HG02973 (cell line): ENCODE data around the gene FKBP8.
"Not testable (repeated sequence)": the region's sequence is repeated elsewhere in the genome, so short reads cannot be mapped to it uniquely, and the experiment has no call there.

ENCODE experiments used
- ATAC-seq: cut with Tn5 transposase; IDR thresholded peaks from one replicate; pipeline ENCODE4 v1.9.1; 2021; ENCODE audit warnings: moderate library complexity; ENCODE audit not compliant: unreplicated experiment

The FKBP8 gene

GRCh38 chr19:18559685-18560084, 16.3 kb upstream of the FKBP8 start:
- ATAC-seq, result no peak

DNA sequence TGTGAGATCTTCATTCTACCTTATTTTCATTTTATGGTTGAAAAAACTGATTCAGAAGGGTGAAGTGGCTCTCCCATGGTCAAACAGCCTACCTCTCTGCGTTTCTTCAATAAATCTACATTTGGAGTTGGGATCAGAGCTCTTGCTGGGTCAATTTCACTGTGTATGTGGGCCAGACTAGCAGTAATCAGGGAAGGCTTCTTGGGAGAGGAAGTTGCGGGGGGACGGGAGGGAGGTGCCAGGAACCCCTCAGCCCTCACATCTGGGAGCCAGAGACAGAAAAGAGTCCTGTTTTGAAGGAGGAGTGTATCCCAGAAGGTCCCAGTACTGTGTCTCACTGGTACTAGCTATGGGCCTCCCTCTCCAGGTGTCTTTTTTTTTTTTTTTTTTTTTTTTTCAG, 15.2 kb upstream of the FKBP8 start:
- ATAC-seq, result no peak

DNA sequence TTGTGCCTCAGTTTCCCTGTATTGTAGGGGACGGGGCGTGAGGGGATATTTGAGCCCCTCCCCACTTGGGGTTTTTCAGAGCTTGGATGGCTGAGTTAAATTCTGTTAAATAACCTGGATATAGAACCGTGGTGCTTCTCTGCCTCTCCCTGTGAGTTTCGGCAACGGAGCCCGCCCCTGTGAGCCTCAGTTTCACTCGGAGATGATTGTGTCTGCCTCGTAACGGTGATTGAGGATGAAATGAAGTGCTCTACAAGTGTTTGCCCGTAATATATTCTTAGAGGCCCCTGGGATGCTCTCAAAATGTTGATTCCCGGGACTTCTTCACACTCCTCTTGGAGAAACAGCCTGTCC, 14.8 kb upstream of the FKBP8 start:
- no peak for ATAC-seq

- ATAC-seq, result peak; percentile 91
Measured at GRCh38 chr19:18557411-18558201, 14.2 kb upstream of the FKBP8 start, which contains the start of gene KXD1. Gene KXD1 (plus strand): TSS chr19:18557870. CDS start chr19:18562057, 4,187 bp downstream.

DNA sequence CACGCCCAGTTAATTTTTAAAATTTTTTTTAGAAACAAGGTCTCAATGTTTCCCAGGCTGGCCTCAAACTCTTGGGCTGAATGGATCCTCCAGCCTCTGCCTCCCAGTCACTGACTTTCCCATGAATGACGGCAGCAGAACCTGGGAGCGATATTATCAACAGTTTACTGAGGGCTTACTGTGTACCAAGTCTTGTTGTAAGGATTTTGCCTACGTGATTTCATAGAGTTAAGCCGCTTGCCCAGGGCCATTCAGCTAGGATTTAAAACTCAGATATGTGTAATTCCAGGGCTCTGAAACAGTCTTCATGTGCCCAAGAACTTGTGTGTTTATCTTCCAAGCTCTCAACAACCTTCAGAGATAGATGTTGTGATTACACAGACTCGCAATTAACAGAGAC, 8.3 kb upstream of the FKBP8 start:
- no peak for ATAC-seq

DNA sequence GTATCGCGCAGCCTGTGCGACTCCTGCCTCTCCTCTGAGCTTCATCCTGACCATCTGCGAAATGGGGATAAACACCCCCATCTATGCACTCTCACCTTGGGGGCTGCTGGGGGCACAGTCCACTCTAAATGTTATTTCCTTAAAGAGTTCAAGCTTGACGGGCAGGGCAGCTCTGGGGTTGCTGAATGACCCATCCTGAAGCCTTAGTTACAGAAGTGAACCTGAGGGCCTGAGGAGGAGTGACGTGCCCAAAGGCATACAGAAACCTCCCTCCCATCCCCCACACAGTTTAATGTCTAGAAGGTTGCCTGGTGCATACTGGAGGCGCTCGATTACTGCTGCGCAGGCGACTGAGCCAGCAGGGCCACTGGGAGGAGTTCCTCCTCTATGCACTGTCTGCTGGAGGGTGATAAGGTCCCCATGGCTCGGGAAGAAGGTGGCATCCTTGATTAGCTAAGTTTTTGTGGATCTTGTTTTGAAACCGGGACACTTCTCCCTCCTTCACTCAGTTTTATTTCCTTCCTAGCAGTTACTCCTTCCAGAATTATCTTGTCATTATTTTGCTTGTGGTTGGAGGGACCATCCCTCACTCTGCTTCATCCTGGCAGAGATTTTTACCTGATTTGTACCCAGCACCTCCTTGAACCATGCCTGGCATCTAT, 572 bp upstream of the FKBP8 start:
- ATAC-seq, result no peak

DNA sequence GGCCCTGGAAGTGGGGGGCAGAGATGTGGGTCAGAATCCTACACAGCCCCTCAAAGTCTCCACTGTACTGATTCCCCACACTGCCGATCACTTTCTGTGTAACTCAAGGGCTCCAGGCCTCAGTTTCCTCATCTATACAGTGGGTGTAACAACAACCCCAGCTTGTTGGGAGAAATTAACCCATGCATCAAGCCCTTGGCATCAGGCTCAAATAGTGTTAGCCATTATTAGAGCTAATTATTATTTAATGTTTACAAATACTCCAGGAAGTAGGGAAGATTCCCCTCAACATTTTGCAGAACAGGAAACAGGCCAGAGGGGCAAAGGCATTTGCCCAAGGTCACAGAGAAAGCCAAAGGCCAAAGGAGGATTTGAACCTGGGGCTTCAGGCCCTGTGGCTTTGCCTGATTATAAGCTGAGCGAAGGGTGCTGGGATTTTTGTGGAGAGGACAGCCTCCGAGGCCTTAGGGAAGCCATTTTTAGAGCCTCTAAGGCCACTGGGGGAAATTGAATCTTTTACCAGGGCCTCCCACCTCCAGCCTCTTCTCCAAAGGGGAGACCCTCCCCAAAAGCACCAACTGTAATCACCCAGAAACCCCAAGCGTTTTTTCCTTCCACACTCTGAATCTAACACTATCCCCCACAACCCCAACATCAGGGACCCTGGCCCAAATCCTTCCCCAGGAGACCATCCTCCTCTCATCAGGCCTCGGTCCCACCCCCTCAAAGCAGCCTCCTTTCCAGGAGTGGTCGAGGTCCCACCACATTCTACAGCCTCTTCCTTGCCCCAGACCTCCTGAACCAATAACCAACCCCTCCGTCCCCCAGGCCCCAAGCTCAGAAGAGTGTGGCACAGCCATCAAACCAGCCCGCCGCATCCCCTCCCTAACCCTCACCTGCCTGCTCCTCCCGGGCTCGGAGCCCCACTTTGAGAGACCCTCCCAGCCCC, 1.1 kb downstream of the FKBP8 start:
- no peak for ATAC-seq

DNA sequence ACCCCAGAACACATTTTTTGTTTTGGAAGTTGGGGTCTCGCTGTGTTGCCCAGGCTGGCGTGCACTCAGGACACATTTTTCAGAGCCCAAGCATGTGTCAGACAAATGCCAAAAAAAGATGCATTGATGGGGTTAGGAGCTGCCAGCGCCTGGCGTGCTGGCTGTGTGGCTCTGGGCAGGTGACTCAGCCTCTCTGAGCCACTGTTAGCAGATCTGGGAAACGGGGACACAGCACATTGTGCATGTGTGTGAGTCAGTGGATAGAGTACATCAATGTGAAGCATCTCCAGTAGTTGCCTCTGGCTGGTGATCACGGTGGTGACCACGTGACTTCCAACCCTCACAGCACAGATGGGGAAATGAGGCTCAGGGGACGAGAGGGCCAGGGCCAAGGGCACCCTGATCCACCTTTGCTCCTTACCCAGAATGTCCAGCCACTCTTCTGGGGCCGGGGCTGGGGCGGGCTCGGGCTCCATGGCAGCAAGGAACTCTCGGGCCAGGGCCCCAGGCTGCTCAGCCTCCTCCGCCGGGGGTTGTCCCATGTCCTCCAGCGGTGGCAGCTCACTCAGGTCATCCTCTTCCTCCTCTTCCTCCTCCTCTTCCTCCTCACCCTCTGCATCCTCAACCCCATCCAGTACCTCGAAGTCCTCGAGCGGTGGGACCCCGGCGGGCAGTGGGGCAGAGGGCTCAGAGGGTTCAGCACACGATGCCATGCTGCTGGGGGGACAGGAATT, 1.9 kb downstream of the FKBP8 start:
- no peak for ATAC-seq

DNA sequence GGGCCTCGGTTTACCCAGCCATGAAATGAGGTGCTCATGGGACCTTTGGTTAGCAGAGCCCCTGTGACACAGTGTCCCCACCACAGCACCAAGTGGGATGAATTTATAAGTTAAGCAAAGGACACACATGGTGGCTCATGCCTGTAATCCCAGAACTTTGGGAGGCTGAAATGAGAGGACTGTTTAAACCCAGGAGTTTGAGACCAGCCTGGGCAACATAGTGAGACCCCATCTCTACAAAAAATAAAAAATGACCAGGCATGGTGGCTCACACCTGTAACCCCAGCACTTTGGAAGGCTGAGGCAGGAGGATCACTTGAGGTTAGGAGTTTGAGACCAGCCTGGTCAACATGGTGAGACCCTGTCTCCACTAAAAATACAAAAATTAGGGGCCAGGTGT, 3.2 kb downstream of the FKBP8 start:
- not testable (repeated sequence) for ATAC-seq

DNA sequence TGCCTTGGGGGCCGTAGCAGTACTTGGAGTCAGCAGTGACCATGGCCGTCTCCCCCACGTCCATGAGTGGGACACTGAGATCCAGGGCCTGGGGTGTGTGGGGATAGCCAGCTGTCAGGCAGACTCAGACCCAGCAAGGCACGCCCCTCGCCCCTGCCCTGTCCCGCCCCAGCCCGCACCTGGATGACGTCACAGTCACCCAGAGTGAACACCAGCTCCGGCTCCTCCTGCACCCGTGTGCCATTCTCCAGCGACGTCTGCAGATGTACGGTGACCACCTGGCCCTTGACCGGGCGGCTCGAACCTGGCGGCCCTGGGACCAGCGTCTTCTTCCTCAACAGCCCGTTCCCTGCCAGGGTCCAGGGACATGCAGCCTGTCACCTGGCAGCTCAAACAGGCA, 4.0 kb downstream of the FKBP8 start:
- ATAC-seq, result no peak

- ATAC-seq, result no peak
Measured at GRCh38 chr19:18538115-18538514, 5.3 kb downstream of the FKBP8 start.

GRCh38 chr19:18537431-18537830, 5.9 kb downstream of the FKBP8 start:
- no peak for ATAC-seq

GRCh38 chr19:18536475-18536874, 6.9 kb downstream of the FKBP8 start:
- ATAC-seq, result no peak

DNA sequence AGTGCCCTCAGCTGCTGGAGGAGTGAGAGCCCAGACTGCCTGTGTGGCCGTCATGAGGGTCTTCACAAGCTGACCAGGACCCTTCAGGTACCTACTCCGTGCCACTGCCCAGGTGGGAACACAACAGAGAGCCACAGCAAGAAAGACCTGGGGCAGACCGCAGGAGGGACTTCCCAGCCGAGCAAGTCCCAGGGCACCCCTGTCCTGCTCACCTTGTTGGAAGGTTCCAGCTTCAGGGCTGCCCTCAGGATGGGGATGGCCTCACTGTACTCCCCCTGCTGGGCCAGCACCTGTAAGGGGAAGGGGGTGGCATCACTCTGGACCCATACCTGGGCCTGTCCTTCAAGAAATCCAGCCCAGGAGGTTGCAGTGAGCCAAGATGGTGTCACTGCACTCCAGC, 10.3 kb downstream of the FKBP8 start:
- no peak for ATAC-seq

DNA sequence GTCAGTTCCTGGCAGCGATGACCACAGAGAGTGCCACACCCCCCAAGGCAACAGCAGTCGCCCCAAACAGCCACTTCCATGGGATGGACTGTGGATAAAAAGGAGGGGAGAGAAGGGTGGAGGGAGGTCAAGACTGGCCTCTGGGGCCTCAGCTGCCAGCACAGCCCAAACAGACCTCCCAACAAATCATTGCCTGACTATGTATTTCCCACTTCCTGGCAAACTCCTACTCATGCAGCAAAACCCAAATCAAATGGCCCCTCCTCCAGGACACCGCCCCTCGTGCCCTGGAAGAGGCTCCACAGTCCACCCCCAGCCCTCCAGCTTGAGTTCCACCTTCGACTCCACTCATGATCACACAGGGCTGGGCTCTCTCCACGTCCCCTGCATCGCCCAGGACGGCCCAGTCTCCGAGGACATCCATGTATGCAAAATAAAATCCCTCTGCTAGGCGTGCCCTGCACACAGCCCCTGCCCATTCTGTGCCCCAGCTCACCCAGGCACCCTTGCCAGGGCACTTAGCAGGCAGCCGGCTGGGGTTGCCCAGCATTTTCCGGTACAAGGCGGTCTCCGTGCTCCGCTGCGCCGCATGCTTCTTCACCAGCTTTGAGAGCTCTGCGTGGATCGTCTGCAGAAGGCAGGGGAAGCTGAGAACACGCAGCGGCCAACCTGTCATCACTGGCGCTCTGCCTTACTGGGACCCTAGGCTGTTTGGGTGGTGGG, 11.0 kb downstream of the FKBP8 start:
- no peak for ATAC-seq

DNA sequence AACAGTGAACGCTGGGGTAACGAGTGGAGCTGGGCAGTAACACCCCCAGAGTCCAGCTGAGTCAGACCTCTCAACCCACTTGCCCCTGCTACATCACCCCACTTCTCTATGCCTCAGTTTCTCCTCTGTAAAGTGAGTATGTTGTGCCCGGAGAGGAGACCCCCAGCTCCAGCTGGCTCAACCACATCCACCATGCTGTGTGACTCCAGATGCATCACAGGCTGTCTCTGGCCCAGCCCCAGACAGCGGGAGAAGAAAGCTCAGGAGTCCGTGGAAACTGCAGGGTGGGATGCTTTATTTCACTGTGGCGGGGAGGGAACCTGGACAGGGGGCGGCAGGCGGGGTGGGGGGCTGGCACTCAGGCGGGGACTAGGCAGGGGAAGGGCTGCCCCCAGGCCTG, 11.9 kb downstream of the FKBP8 start:
- no peak for ATAC-seq

GRCh38 chr19:18529782-18530181, 13.6 kb downstream of the FKBP8 start:
- ATAC-seq, result no peak

- ATAC-seq, result no peak
Measured at GRCh38 chr19:18526316-18526715, 17.1 kb downstream of the FKBP8 start.

DNA sequence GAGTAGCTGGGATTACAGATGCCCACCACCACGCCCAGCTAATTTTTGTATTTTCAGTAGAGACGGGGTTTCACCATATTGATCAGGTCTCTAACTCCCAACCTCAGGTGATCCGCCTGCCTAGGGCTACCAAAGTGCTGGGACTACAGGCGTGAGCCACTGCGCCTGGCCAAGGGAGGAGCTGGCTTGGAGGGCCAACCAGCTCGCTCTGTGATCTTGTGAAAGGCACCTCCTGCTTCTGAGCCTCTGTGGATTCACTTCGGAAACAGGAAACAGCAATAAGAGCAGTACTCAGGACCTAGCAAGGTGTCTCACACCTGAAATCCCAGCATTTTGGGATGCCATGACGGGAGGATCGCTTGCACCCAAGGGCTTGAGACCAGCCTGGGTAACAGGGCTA, 19.5 kb downstream of the FKBP8 start:
- no peak for ATAC-seq

DNA sequence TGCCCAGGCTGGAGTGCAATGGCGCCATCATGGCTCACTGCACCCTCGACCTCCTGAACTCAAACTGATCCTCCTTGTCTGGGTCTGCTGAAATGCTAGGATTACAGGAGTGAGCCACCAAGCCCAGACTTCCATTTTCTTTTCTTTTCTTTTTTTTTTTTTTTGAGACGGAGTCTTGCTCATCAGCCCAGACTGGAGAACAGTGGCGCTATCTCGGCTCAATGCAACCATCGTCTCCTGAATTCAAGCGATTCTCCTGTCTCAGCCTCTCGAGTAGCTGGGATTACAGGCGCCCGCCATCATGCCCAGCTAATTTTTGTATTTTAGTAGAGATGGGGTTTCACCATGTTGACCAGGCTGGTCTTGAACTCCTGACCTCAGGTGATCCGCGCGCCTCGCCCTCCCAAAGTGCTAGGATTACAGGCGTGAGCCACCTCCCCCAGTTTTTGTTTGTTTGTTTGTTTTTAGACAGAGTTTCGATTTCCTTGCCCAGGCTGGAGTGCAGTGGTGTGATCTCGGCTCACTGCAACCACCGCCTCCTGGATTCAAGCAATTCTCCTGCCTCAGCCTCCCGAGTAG, 20.4 kb downstream of the FKBP8 start:
- ATAC-seq, result not testable (repeated sequence)
